ENCODE data around the gene UCK2.

UCK2 gene

GRCh38 chr1:165887877-165888551 lies 60.6 kb downstream of the UCK2 start:
- WGBS (ENCODE audit: extremely low coverage, insufficient coverage, low lambda C conversion rate), result 100% methylated on average over 1 of the region's 8 CpGs
- Histone ChIP-seq H3K9ac (ENCODE audit: low read length) (no peak overlapping the region), H4K5ac (ENCODE audit: low read length) (no peak overlapping the region), H2BK5ac (ENCODE audit: low read length) (no peak overlapping the region), H3K79me2 (ENCODE audit: control insufficient read depth, insufficient read depth, low read length) (peaks cover 76% of the 10 kb centered on the region), H3K23ac (ENCODE audit: low read length) (no peak overlapping the region), H3K4me2 (ENCODE audit: low read length) (no peak overlapping the region), H3K36me3 (ENCODE audit: control insufficient read depth, insufficient read depth, low read length) (peaks cover 14% of the 10 kb centered on the region), H3K27me3 (ENCODE audit: insufficient read depth, low read length, poor library complexity) (no peaks in the 10 kb centered on the region), H3K18ac (ENCODE audit: low read length) (no peak overlapping the region), H2BK120ac (ENCODE audit: low read depth, low read length) (no peak overlapping the region), H3K56ac (ENCODE audit: low read length) (no peak overlapping the region), H3K27ac (ENCODE audit: low read depth, low read length) (no peak overlapping the region), H3K4me1 (ENCODE audit: control insufficient read depth, low read depth, low read length) (peaks cover 6% of the 10 kb centered on the region), H3K4me3 (ENCODE audit: low read length) (no peak overlapping the region), H3K79me1 (ENCODE audit: low read length) (peaks cover 39% of the 10 kb centered on the region), H4K8ac (ENCODE audit: low read depth, low read length) (no peak overlapping the region), H2BK15ac (replicated peaks; ENCODE audit: low read depth) (no peak overlapping the region), H2AK5ac (ENCODE audit: low read length) (no peak overlapping the region), H3K4ac (ENCODE audit: low read depth, low read length) (no peak overlapping the region)
- no peak for DNase-seq

- H3K9ac ChIP-seq (ENCODE audit: low read length), result no peak overlapping the region
- DNase-seq, result no peak
- no peak overlapping the region for H4K5ac ChIP-seq (ENCODE audit: low read length)
- no peak overlapping the region for H3K23ac ChIP-seq (ENCODE audit: low read length)
- no CpG with 5 or more reads among the region's 4 CpGs for WGBS (ENCODE audit: extremely low coverage, insufficient coverage, low lambda C conversion rate)
- H3K4me3 ChIP-seq (ENCODE audit: low read length), result no peak overlapping the region
- H3K4ac ChIP-seq (ENCODE audit: low read depth, low read length), result no peak overlapping the region
- H3K27me3 ChIP-seq (ENCODE audit: insufficient read depth, low read length, poor library complexity), result no peaks in the 10 kb centered on the region
- H3K36me3 ChIP-seq (ENCODE audit: control insufficient read depth, insufficient read depth, low read length), result peaks cover 14% of the 10 kb centered on the region
- H3K27ac ChIP-seq (ENCODE audit: low read depth, low read length), result no peak overlapping the region
- no peak overlapping the region for H2BK5ac ChIP-seq (ENCODE audit: low read length)
- H3K79me1 ChIP-seq (ENCODE audit: low read length), result peaks cover 39% of the 10 kb centered on the region
- no peak overlapping the region for H4K8ac ChIP-seq (ENCODE audit: low read depth, low read length)
- H3K4me2 ChIP-seq (ENCODE audit: low read length), result no peak overlapping the region
- peaks cover 5% of the 10 kb centered on the region for H3K4me1 ChIP-seq (ENCODE audit: control insufficient read depth, low read depth, low read length)
- no peak overlapping the region for H3K18ac ChIP-seq (ENCODE audit: low read length)
- no peak overlapping the region for H2AK5ac ChIP-seq (ENCODE audit: low read length)
- no peak overlapping the region for H2BK120ac ChIP-seq (ENCODE audit: low read depth, low read length)
- no peak overlapping the region for H2BK15ac ChIP-seq (replicated peaks; ENCODE audit: low read depth)
- peaks cover 70% of the 10 kb centered on the region for H3K79me2 ChIP-seq (ENCODE audit: control insufficient read depth, insufficient read depth, low read length)
- H3K56ac ChIP-seq (ENCODE audit: low read length), result no peak overlapping the region
Measured at GRCh38 chr1:165888552-165888920, 61.1 kb downstream of the UCK2 start.

- Histone ChIP-seq H3K4ac (ENCODE audit: low read depth, low read length) (no peak overlapping the region), H3K27ac (ENCODE audit: low read depth, low read length) (no peak overlapping the region), H2BK120ac (ENCODE audit: low read depth, low read length) (no peak overlapping the region), H3K9ac (ENCODE audit: low read length) (no peak overlapping the region), H3K4me3 (ENCODE audit: low read length) (no peak overlapping the region), H4K8ac (ENCODE audit: low read depth, low read length) (no peak overlapping the region), H3K79me1 (ENCODE audit: low read length) (peaks cover 37% of the 10 kb centered on the region), H2AK5ac (ENCODE audit: low read length) (no peak overlapping the region), H3K56ac (ENCODE audit: low read length) (no peak overlapping the region), H3K4me2 (ENCODE audit: low read length) (no peak overlapping the region), H2BK15ac (replicated peaks; ENCODE audit: low read depth) (no peak overlapping the region), H3K23ac (ENCODE audit: low read length) (no peak overlapping the region), H3K4me1 (ENCODE audit: control insufficient read depth, low read depth, low read length) (no peaks in the 10 kb centered on the region), H2BK5ac (ENCODE audit: low read length) (no peak overlapping the region), H3K27me3 (ENCODE audit: insufficient read depth, low read length, poor library complexity) (no peaks in the 10 kb centered on the region), H3K79me2 (ENCODE audit: control insufficient read depth, insufficient read depth, low read length) (peaks cover 51% of the 10 kb centered on the region), H4K5ac (ENCODE audit: low read length) (no peak overlapping the region), H3K36me3 (ENCODE audit: control insufficient read depth, insufficient read depth, low read length) (peaks cover 14% of the 10 kb centered on the region), H3K18ac (ENCODE audit: low read length) (no peak overlapping the region)
- DNase-seq, result no peak
- no CpG with 5 or more reads among the region's 1 CpG for WGBS (ENCODE audit: extremely low coverage, insufficient coverage, low lambda C conversion rate)
Measured at GRCh38 chr1:165890684-165891083, 63.3 kb downstream of the UCK2 start.

GRCh38 chr1:165891111-165891860 lies 63.9 kb downstream of the UCK2 start:
- no peak overlapping the region for H4K5ac ChIP-seq (ENCODE audit: low read length)
- no peak overlapping the region for H3K4me2 ChIP-seq (ENCODE audit: low read length)
- no peak overlapping the region for H2BK5ac ChIP-seq (ENCODE audit: low read length)
- H3K56ac ChIP-seq (ENCODE audit: low read length), result no peak overlapping the region
- no peak overlapping the region for H3K23ac ChIP-seq (ENCODE audit: low read length)
- no peak overlapping the region for H3K27ac ChIP-seq (ENCODE audit: low read depth, low read length)
- H2BK15ac ChIP-seq (replicated peaks; ENCODE audit: low read depth), result no peak overlapping the region
- no peak overlapping the region for H4K8ac ChIP-seq (ENCODE audit: low read depth, low read length)
- peaks cover 14% of the 10 kb centered on the region for H3K36me3 ChIP-seq (ENCODE audit: control insufficient read depth, insufficient read depth, low read length)
- H3K9ac ChIP-seq (ENCODE audit: low read length), result no peak overlapping the region
- no peak for DNase-seq
- H3K4ac ChIP-seq (ENCODE audit: low read depth, low read length), result no peak overlapping the region
- no peak overlapping the region for H2AK5ac ChIP-seq (ENCODE audit: low read length)
- peaks cover 37% of the 10 kb centered on the region for H3K79me1 ChIP-seq (ENCODE audit: low read length)
- H2BK120ac ChIP-seq (ENCODE audit: low read depth, low read length), result no peak overlapping the region
- no peaks in the 10 kb centered on the region for H3K4me1 ChIP-seq (ENCODE audit: control insufficient read depth, low read depth, low read length)
- H3K18ac ChIP-seq (ENCODE audit: low read length), result no peak overlapping the region
- H3K27me3 ChIP-seq (ENCODE audit: insufficient read depth, low read length, poor library complexity), result no peaks in the 10 kb centered on the region
- H3K4me3 ChIP-seq (ENCODE audit: low read length), result no peak overlapping the region
- no CpG with 5 or more reads among the region's 7 CpGs for WGBS (ENCODE audit: extremely low coverage, insufficient coverage, low lambda C conversion rate)
- peaks cover 47% of the 10 kb centered on the region for H3K79me2 ChIP-seq (ENCODE audit: control insufficient read depth, insufficient read depth, low read length)

GRCh38 chr1:165892935-165893334 lies 65.5 kb downstream of the UCK2 start:
- H3K18ac ChIP-seq (ENCODE audit: low read length), result no peak overlapping the region
- H4K8ac ChIP-seq (ENCODE audit: low read depth, low read length), result no peak overlapping the region
- WGBS (ENCODE audit: extremely low coverage, insufficient coverage, low lambda C conversion rate), result no CpG with 5 or more reads among the region's 4 CpGs
- H3K79me2 ChIP-seq (ENCODE audit: control insufficient read depth, insufficient read depth, low read length), result peaks cover 35% of the 10 kb centered on the region
- H2BK15ac ChIP-seq (replicated peaks; ENCODE audit: low read depth), result no peak overlapping the region
- no peak overlapping the region for H2BK5ac ChIP-seq (ENCODE audit: low read length)
- no peak for DNase-seq
- H2AK5ac ChIP-seq (ENCODE audit: low read length), result no peak overlapping the region
- peaks cover 16% of the 10 kb centered on the region for H3K36me3 ChIP-seq (ENCODE audit: control insufficient read depth, insufficient read depth, low read length)
- H3K4me2 ChIP-seq (ENCODE audit: low read length), result no peak overlapping the region
- H3K23ac ChIP-seq (ENCODE audit: low read length), result no peak overlapping the region
- no peak overlapping the region for H3K9ac ChIP-seq (ENCODE audit: low read length)
- peaks cover 35% of the 10 kb centered on the region for H3K79me1 ChIP-seq (ENCODE audit: low read length)
- no peaks in the 10 kb centered on the region for H3K4me1 ChIP-seq (ENCODE audit: control insufficient read depth, low read depth, low read length)
- no peak overlapping the region for H2BK120ac ChIP-seq (ENCODE audit: low read depth, low read length)
- H3K56ac ChIP-seq (ENCODE audit: low read length), result no peak overlapping the region
- no peak overlapping the region for H3K4ac ChIP-seq (ENCODE audit: low read depth, low read length)
- no peak overlapping the region for H3K4me3 ChIP-seq (ENCODE audit: low read length)
- H4K5ac ChIP-seq (ENCODE audit: low read length), result no peak overlapping the region
- no peak overlapping the region for H3K27ac ChIP-seq (ENCODE audit: low read depth, low read length)
- no peaks in the 10 kb centered on the region for H3K27me3 ChIP-seq (ENCODE audit: insufficient read depth, low read length, poor library complexity)
